Sciatic nerve (tissue), 2 donors: ENCODE measurements around the gene SETBP1. TPM values are rescaled to one million over a fixed set of nuclear protein-coding genes. Genes with fewer than 3 reads are reported as not detected.

Source experiments
- ATAC-seq: fragments of 200-7000 bp; cut with Tn5 transposase; one replicate; pipeline ENCODE4 v1.9.1; 2020; ENCODE audit warnings: mild to moderate bottlenecking, moderate library complexity
- DNase-seq: peaks from one replicate; pipeline ENCODE4 v3.0.0-alpha.2; 2020; ENCODE audit warnings: low spot score
- intact Hi-C: fragments of 100-400 bp; cut with DNase I; formaldehyde crosslinking; loops from one replicate; pipeline ENCODE4 v1.14.2; 2022
- total RNA-seq: library from RNA; stranded (reverse); fragmentation: NEBNext Ultra II Directional; extraction: Animal tissue kit (Norgen Biotek cat#: 25700); gene quantifications from one replicate; pipeline ENCODE4 v1.2.1, GENCODE V29; 2021
- donor health status: DM: no; HTN: no; CAD: no.
- donor health status: DM: no; HTN: no; CAD: no.

Gene SETBP1
- total RNA-seq, 1 donor from 2014 or later: 44.5 TPM

GRCh38 chr18:44842588-44843412 is 162.1 kb downstream of the SETBP1 start:
- intact Hi-C loops: loop anchor here (1.0 kb wide), 1 partner anchor 40 kb away; no protein-coding TSS in a partner anchor
- DNase-seq: no peak
- no peak for ATAC-seq

GRCh38 chr18:44844486-44844885 is 163.8 kb downstream of the SETBP1 start:
- no peak for ATAC-seq
- intact Hi-C loops: no loop called here
- no peak for DNase-seq

GRCh38 chr18:44846450-44846849 is 165.8 kb downstream of the SETBP1 start:
- ATAC-seq: no peak
- intact Hi-C loops: no loop called here
- DNase-seq: no peak

GRCh38 chr18:44848644-44849335 is 168.1 kb downstream of the SETBP1 start:
- ATAC-seq (no peak), DNase-seq (no peak)
- intact Hi-C loops: no loop called here

- ATAC-seq (no peak), DNase-seq (no peak)
- intact Hi-C loops: no loop called here
These were observed 168.7 kb downstream of the SETBP1 start for GRCh38 chr18:44849361-44849760.

GRCh38 chr18:44850001-44850400 is 169.3 kb downstream of the SETBP1 start:
- DNase-seq (no peak), ATAC-seq (no peak)
- intact Hi-C loops: loop anchor here (5.0 kb wide), 1 partner anchor 68 kb away; no protein-coding TSS in a partner anchor

GRCh38 chr18:44851856-44852621 is 171.4 kb downstream of the SETBP1 start:
- DNase-seq (no peak), ATAC-seq (no peak)
- intact Hi-C loops: loop anchor here (5.0 kb wide), 1 partner anchor 70 kb away; no protein-coding TSS in a partner anchor

- ATAC-seq: peak; percentile 64
- intact Hi-C loops: loop anchor here (5.0 kb wide), 1 partner anchor 71 kb away; no protein-coding TSS in a partner anchor
- DNase-seq: no peak
These were observed 172.1 kb downstream of the SETBP1 start for GRCh38 chr18:44852818-44853217.

GRCh38 chr18:44853430-44853829 is 172.7 kb downstream of the SETBP1 start:
- DNase-seq (no peak), ATAC-seq (no peak)
- intact Hi-C loops: loop anchor here (5.0 kb wide), 1 partner anchor 71 kb away; no protein-coding TSS in a partner anchor

GRCh38 chr18:44855681-44856080 is 175.0 kb downstream of the SETBP1 start:
- DNase-seq (no peak), ATAC-seq (no peak)
- intact Hi-C loops: no loop called here

- intact Hi-C loops: no loop called here
- ATAC-seq (no peak), DNase-seq (no peak)
These were observed 175.5 kb downstream of the SETBP1 start for GRCh38 chr18:44856157-44856556.

- intact Hi-C loops: no loop called here
- ATAC-seq (no peak), DNase-seq (no peak)
These were observed 176.4 kb downstream of the SETBP1 start for GRCh38 chr18:44857081-44857480.

- DNase-seq (no peak), ATAC-seq (no peak)
- intact Hi-C loops: no loop called here
These were observed 177.2 kb downstream of the SETBP1 start for GRCh38 chr18:44857744-44858491.

GRCh38 chr18:44859263-44859662 is 178.6 kb downstream of the SETBP1 start:
- DNase-seq (no peak), ATAC-seq (no peak)
- intact Hi-C loops: no loop called here

GRCh38 chr18:44859751-44860439 is 179.2 kb downstream of the SETBP1 start:
- intact Hi-C loops: no loop called here
- ATAC-seq (peak; percentile 71), DNase-seq (no peak)

GRCh38 chr18:44862112-44862511 is 181.4 kb downstream of the SETBP1 start:
- ATAC-seq: no peak
- intact Hi-C loops: no loop called here
- no peak for DNase-seq

GRCh38 chr18:44866103-44866502 is 185.4 kb downstream of the SETBP1 start:
- intact Hi-C loops: no loop called here
- DNase-seq: no peak
- no peak for ATAC-seq

- intact Hi-C loops: no loop called here
- no peak for DNase-seq
- no peak for ATAC-seq
These were observed 188.8 kb downstream of the SETBP1 start for GRCh38 chr18:44869533-44869932.
